ENCODE results near the gene METTL17. TPM values are rescaled to one million over a fixed set of nuclear protein-coding genes. Genes with fewer than 3 reads are reported as not detected.

METTL17 gene
- total RNA-seq, 4 donors from 2014 or later, result 82.8 to 164 (median 114) TPM

GRCh38 chr14:20986811-20987210, 3.0 kb upstream of the METTL17 start:
- H3K27me3 ChIP-seq, result no peaks in the 10 kb centered on the region
- intact Hi-C loops (cut with DNase I), result no loop called here
- no peak overlapping the region for H3K4me3 ChIP-seq (replicated peaks in 1 of 3)
- H3K36me3 ChIP-seq, result no peaks in the 10 kb centered on the region
- 58 to 66% methylated on average over 2 of the region's 2 CpGs for WGBS, 2 donors
- no peak for TF ChIP-seq CTCF (IDR thresholded peaks at IDR 0.05)
- H3K4me1 ChIP-seq, result peaks cover 14 to 20% of the 10 kb centered on the region in 2 donors
- H3K27ac ChIP-seq, result no peak overlapping the region
- no peak for DNase-seq
- no peaks in the 10 kb centered on the region for H3K9me3 ChIP-seq

GRCh38 chr14:20988717-20989470, 886 bp upstream of the METTL17 start:
- intact Hi-C loops (cut with DNase I), result no loop called here

GRCh38 chr14:20989471-20989786, 351 bp upstream of the METTL17 start:
- peaks cover 14 to 22% of the 10 kb centered on the region in 2 donors for H3K36me3 ChIP-seq
- 1 to 3% methylated on average over 11 of the region's 11 CpGs for WGBS, 2 donors
- peaks cover 14 to 20% of the 10 kb centered on the region in 2 donors for H3K4me1 ChIP-seq
- peak overlapping the region in 1 of 3 donors; percentile 73 for H3K4me3 ChIP-seq (replicated peaks in 1 of 3)
- peak overlapping the region; percentile 67 to 93 (median 86) for H3K27ac ChIP-seq
- no peak for DNase-seq
- no peaks in the 10 kb centered on the region for H3K27me3 ChIP-seq
- intact Hi-C loops (cut with DNase I), result no loop called here
- TF ChIP-seq POLR2A (IDR thresholded peaks at IDR 0.05) (no peak), CTCF (IDR thresholded peaks at IDR 0.05) (no peak)
- no peaks in the 10 kb centered on the region for H3K9me3 ChIP-seq

More at GRCh38 chr14:20988717-20989470, 886 bp upstream of the METTL17 start:
- no peaks in the 10 kb centered on the region for H3K27me3 ChIP-seq
- DNase-seq, result peak in 1 of 2 donors; percentile 9
- peaks cover 14 to 20% of the 10 kb centered on the region in 2 donors for H3K4me1 ChIP-seq
- peak overlapping the region; percentile 67 to 93 (median 86) for H3K27ac ChIP-seq
- no peak for TF ChIP-seq POLR2A (IDR thresholded peaks at IDR 0.05)
- no peak for TF ChIP-seq CTCF (IDR thresholded peaks at IDR 0.05)
- H3K4me3 ChIP-seq (replicated peaks in 1 of 3), result peak overlapping the region in 1 of 3 donors; percentile 73
- no peaks in the 10 kb centered on the region for H3K9me3 ChIP-seq
- H3K36me3 ChIP-seq, result peaks cover 11 to 18% of the 10 kb centered on the region in 2 donors
- WGBS, 2 donors, result 85 to 87% methylated on average over 15 of the region's 15 CpGs

GRCh38 chr14:20996521-20996920, 6.7 kb downstream of the METTL17 start:
- intact Hi-C loops (cut with DNase I), result no loop called here
- H3K27me3 ChIP-seq, result no peaks in the 10 kb centered on the region
- H3K4me3 ChIP-seq (replicated peaks in 1 of 3), result no peak overlapping the region
- peaks cover 41 to 53% of the 10 kb centered on the region in 2 donors for H3K36me3 ChIP-seq
- TF ChIP-seq POLR2A (IDR thresholded peaks at IDR 0.05) (no peak), CTCF (IDR thresholded peaks at IDR 0.05) (no peak)
- no peak for DNase-seq
- H3K9me3 ChIP-seq, result no peaks in the 10 kb centered on the region
- 88 to 91% methylated on average over 14 of the region's 14 CpGs for WGBS, 2 donors
- H3K27ac ChIP-seq, result no peak overlapping the region
- peaks cover 1 to 3% of the 10 kb centered on the region in 2 donors for H3K4me1 ChIP-seq

GRCh38 chr14:20997115-20997514, 7.3 kb downstream of the METTL17 start:
- Histone ChIP-seq H3K27me3 (no peaks in the 10 kb centered on the region), H3K9me3 (no peaks in the 10 kb centered on the region), H3K4me3 (replicated peaks in 1 of 3) (no peak overlapping the region), H3K36me3 (peaks cover 41 to 53% of the 10 kb centered on the region in 2 donors), H3K4me1 (no peaks in the 10 kb centered on the region), H3K27ac (no peak overlapping the region)
- intact Hi-C loops (cut with DNase I), result no loop called here
- 69 to 75% methylated on average over 4 of the region's 4 CpGs for WGBS, 2 donors
- DNase-seq, result no peak
- TF ChIP-seq POLR2A (IDR thresholded peaks at IDR 0.05) (no peak), CTCF (IDR thresholded peaks at IDR 0.05) (no peak)

Measured in thyroid gland (tissue), 4 donors.